ENCODE measurements around the gene HEMK1.
A peak's percentile ranks its signal among the peaks of the same experiment; 100 is the strongest.

- TF ChIP-seq MLX (CRISPR knock-in tag; IDR thresholded peaks at IDR 0.05) (no peak), ATF2 (CRISPR knock-in tag; IDR thresholded peaks at IDR 0.05; ENCODE audit: borderline replicate concordance, low read depth) (no peak), CTCF (IDR thresholded peaks at IDR 0.05) (peak; percentile 91), NR2C2 (CRISPR knock-in tag; IDR thresholded peaks at IDR 0.05) (no peak), NR3C1 (CRISPR knock-in tag; conservative IDR thresholded peaks at IDR 0.05; ENCODE audit: low read depth) (no peak), JUN (CRISPR knock-in tag; IDR thresholded peaks at IDR 0.05) (0 out of 2 replicates have a peak, but pooled peaks have one; percentile 42), E2F5 (CRISPR knock-in tag; IDR thresholded peaks at IDR 0.05) (peak; percentile 0; the same call in 1 of the 2 replicates), MAX (CRISPR knock-in tag; IDR thresholded peaks at IDR 0.05) (no peak)
Measured at GRCh38 chr3:50616003-50616769, 46.9 kb downstream of the HEMK1 start.
